ENCODE results near the gene SEZ6.

Gene SEZ6

GRCh38 chr17:28997806-28998205 lies 8.0 kb downstream of the SEZ6 start:
- DNase-seq (ENCODE audit: low spot score): no peak
- in situ Hi-C loops (cut with MboI; ENCODE audit: low sequenced_read_pairs, unreplicated experiment): no loop called here
- no peak for TF ChIP-seq CTCF (IDR thresholded peaks at IDR 0.05; ENCODE audit: borderline replicate concordance, control extremely low read depth, extremely low read depth, insufficient read depth, missing control alignments)

GRCh38 chr17:28996554-28997096 lies 9.2 kb downstream of the SEZ6 start:
- in situ Hi-C loops (cut with MboI; ENCODE audit: low sequenced_read_pairs, unreplicated experiment): no loop called here
- no peak for TF ChIP-seq CTCF (IDR thresholded peaks at IDR 0.05; ENCODE audit: borderline replicate concordance, control extremely low read depth, extremely low read depth, insufficient read depth, missing control alignments)
- DNase-seq (ENCODE audit: low spot score): no peak

- in situ Hi-C loops (cut with MboI; ENCODE audit: low sequenced_read_pairs, unreplicated experiment): no loop called here
- TF ChIP-seq CTCF (IDR thresholded peaks at IDR 0.05; ENCODE audit: borderline replicate concordance, control extremely low read depth, extremely low read depth, insufficient read depth, missing control alignments): no peak
Observed at GRCh38 chr17:28993645-28994426, 12.0 kb downstream of the SEZ6 start.

GRCh38 chr17:28992625-28993600 lies 12.9 kb downstream of the SEZ6 start:
- in situ Hi-C loops (cut with MboI; ENCODE audit: low sequenced_read_pairs, unreplicated experiment): no loop called here
- no peak for TF ChIP-seq CTCF (IDR thresholded peaks at IDR 0.05; ENCODE audit: borderline replicate concordance, control extremely low read depth, extremely low read depth, insufficient read depth, missing control alignments)
- DNase-seq (ENCODE audit: low spot score): no peak

More at GRCh38 chr17:28993645-28994426, 12.0 kb downstream of the SEZ6 start:
- no peak for DNase-seq (ENCODE audit: low spot score)

GRCh38 chr17:28992185-28992584 lies 13.6 kb downstream of the SEZ6 start:
- DNase-seq (ENCODE audit: low spot score): no peak
- in situ Hi-C loops (cut with MboI; ENCODE audit: low sequenced_read_pairs, unreplicated experiment): no loop called here
- no peak for TF ChIP-seq CTCF (IDR thresholded peaks at IDR 0.05; ENCODE audit: borderline replicate concordance, control extremely low read depth, extremely low read depth, insufficient read depth, missing control alignments)

- DNase-seq (ENCODE audit: low spot score): no peak
- in situ Hi-C loops (cut with MboI; ENCODE audit: low sequenced_read_pairs, unreplicated experiment): no loop called here
- no peak for TF ChIP-seq CTCF (IDR thresholded peaks at IDR 0.05; ENCODE audit: borderline replicate concordance, control extremely low read depth, extremely low read depth, insufficient read depth, missing control alignments)
Observed at GRCh38 chr17:28991779-28992178, 14.1 kb downstream of the SEZ6 start.

All from GM13976 (cell line).